GM12864 (cell line): ENCODE data around the gene PRAME.

Source experiments
- DNase-seq: peaks from one replicate; pipeline ENCODE4 v3.0.0-alpha.2; 2011; ENCODE audit warnings: low read depth
- H3K4me3 ChIP-seq: 2 replicates; pipeline ENCODE4 v1.5.1; 2011; ENCODE audit warnings: mild to moderate bottlenecking, low read depth, low read length, control low read depth
- CTCF ChIP-seq: IDR thresholded peaks from 2 replicates; pipeline ENCODE4 v1.5.1; 2011; ENCODE audit warnings: low read depth, mild to moderate bottlenecking, moderate library complexity, low read length, control low read depth, inconsistent platforms; ENCODE audit errors: missing control alignments

The PRAME gene

DNA sequence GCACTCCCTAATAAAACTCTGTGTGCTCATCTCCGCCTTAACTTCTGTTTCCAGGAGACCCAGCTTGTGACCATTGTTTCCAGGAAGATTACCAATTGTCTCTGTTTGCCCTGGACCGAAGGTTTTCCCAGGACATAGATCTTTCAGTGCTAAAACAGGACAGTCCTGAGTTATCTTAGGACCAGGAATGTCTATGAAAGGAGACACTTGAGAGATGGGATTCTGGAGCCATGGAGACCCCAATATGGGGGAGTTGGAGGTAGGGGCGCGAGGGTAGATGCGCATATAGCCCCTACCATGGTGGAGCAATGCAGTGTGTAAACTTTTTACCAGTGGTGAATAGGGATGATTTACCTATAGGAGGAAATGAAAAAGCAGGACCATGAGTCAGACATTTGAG lies 10.2 kb upstream of the PRAME start:
- no peak for DNase-seq
- TF ChIP-seq CTCF: no peak
- no peak overlapping the region for H3K4me3 ChIP-seq

- no peak overlapping the region for H3K4me3 ChIP-seq
- no peak for DNase-seq
- no peak for TF ChIP-seq CTCF
Measured at GRCh38 chr22:22565981-22566380, 6.9 kb upstream of the PRAME start.

- no peak for TF ChIP-seq CTCF
- no peak for DNase-seq
- no peak overlapping the region for H3K4me3 ChIP-seq
Measured at GRCh38 chr22:22558071-22558971, 744 bp downstream of the PRAME start.

DNA sequence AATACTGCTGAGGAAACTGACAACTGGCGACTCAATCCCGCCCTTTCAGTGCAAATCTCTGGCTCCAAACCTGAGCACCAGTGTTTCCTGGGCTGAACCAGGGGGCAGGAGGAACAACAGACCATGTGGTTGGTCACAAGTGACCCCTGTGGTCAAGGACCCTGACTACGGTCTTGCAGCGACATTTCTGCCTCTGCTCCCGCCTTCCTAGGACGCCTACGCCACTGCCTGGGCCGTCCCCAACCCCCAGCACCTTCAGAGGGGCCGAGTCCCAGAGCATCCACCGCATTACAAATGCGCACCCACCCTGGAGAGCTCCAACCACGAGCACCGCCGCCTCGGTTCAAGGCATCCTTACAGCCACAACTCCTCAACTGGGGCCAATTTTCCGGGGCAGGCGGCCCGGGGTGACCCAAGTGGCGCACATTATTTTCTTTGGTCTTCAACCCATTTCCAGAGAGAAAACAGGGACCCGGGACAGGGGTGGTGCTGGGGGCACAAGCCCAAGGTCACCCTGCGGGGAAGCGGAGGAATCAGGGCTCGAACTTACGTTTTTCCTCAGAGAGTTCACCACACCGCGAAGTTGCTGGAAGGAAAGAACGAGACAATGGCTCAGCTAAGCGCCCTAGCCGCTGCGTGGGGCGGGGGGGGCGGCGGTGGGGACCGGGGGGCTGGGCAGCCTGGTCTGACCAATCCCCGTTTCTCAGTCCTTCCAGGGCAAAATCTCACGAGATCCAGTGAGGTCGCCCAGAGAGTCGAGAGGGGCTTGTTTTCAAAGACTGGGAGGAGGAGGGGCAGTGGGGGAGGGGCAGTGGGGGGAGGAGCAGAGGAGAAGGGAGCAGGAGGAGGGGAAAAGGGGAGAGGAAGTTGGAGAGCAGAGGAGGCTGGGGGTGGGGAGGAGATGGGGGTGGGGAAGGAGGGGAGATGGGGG lies 1.8 kb downstream of the PRAME start:
- H3K4me3 ChIP-seq: no peak overlapping the region
- no peak for DNase-seq
- TF ChIP-seq CTCF: no peak

DNA sequence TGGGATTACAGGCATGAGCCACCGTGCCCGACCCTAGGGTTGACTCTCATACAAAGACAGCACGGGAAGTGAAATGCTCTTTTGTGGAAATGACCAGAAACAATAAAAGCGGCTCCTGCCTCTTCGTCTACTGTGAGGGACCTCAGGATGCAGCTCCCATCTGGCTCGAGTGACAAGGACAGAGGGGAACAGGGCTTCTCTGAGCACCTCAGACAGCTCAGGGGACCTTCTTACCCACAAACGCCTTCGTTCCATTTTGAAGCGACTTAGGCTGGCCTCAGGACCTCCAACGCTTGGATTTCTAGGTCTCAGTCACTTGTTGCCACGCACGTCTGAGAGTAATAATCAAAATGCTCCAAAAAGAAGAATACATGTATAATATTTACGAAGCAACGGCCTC lies 2.5 kb downstream of the PRAME start:
- H3K4me3 ChIP-seq: no peak overlapping the region
- TF ChIP-seq CTCF: no peak
- DNase-seq: no peak

- no peak overlapping the region for H3K4me3 ChIP-seq
- DNase-seq: no peak
- TF ChIP-seq CTCF: no peak
Measured at GRCh38 chr22:22555596-22555995, 3.5 kb downstream of the PRAME start.
